ENCODE data around the gene KCNH1.
"Not testable (repeated sequence)": the region's sequence is repeated elsewhere in the genome, so short reads cannot be mapped to it uniquely, and the experiment has no call there.

- not testable (repeated sequence) for TF ChIP-seq CHD4 (IDR thresholded peaks at IDR 0.05; ENCODE audit: borderline replicate concordance); CTCF (IDR thresholded peaks at IDR 0.05); POLR2A (IDR thresholded peaks at IDR 0.05; ENCODE audit: low read length); KDM1A (IDR thresholded peaks at IDR 0.05; ENCODE audit: low read depth); RARB (CRISPR knock-in tag; IDR thresholded peaks at IDR 0.05); RCOR1 (IDR thresholded peaks at IDR 0.05; ENCODE audit: low read depth, low read length); EP300 (IDR thresholded peaks at IDR 0.05); USF2 (IDR thresholded peaks at IDR 0.05); REST (IDR thresholded peaks at IDR 0.05); ZFP36 (IDR thresholded peaks at IDR 0.05; ENCODE audit: borderline replicate concordance, partially characterized antibody)
- TF ChIP-seq, protein P1, sequence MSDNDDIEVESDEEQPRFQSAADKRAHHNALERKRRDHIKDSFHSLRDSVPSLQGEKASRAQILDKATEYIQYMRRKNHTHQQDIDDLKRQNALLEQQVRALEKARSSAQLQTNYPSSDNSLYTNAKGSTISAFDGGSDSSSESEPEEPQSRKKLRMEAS (IDR thresholded peaks at IDR 0.05), result not testable (repeated sequence)
These were observed 138.0 kb downstream of the KCNH1 start for GRCh38 chr1:210995931-210996330.

Measured in A549 (cell line).